B cell (primary cell): ENCODE results near the gene MDGA2. TPM values are rescaled to one million over a fixed set of nuclear protein-coding genes. Genes with fewer than 3 reads are reported as not detected.
A peak's percentile ranks its signal among the peaks of the same experiment; 100 is the strongest.

Experiments used
- ATAC-seq: fragments of 200-7000 bp; cut with Tn5 transposase; one replicate; pipeline ENCODE4 v1.10.0; 2021; ENCODE audit warnings: low read depth, mild to moderate bottlenecking, moderate number of reproducible peaks, moderate library complexity
- CTCF ChIA-PET: fragments of 350-600 bp; sonication (Branson Sonifier 250); formaldehyde crosslinking; loops from one replicate; lab custom pipeline; 2021; ENCODE audit warnings: antibody characterized with exemption, inconsistent platforms; lab: Charles Lee
- POLR2A ChIA-PET: fragments of 350-600 bp; sonication (Branson Sonifier 250); formaldehyde crosslinking; loops from one replicate; lab custom pipeline; 2021; ENCODE audit warnings: antibody characterized with exemption; lab: Charles Lee
- DNase-seq: peaks from one replicate; pipeline ENCODE4 v3.0.0; 2013
- H2AFZ ChIP-seq: 2 replicates; pipeline ENCODE4 v1.6.1; 2012; ENCODE audit warnings: mild to moderate bottlenecking, low read depth, low read length; ENCODE audit not compliant: insufficient read depth, poor library complexity, severe bottlenecking
- H3K27ac ChIP-seq, 2 donors: 1 replicate in 1 of 2; 2 replicates in 1 of 2; pipeline ENCODE4 v1.5.1; 2012 to 2013; ENCODE audit warnings: low read length in 2 of 2, mild to moderate bottlenecking in 2 of 2, moderate library complexity in 1 of 2
- H3K27me3 ChIP-seq, 4 experiments: fragments of 200-600 bp in 1 of 4; sonication (generic) in 1 of 4; replicated peaks in 1 of 4; 1 replicate in 2 of 4; 2 replicates in 2 of 4; pipeline versions ENCODE4 v1.6.1 to v1.7.0; 2013 to 2016; ENCODE audit warnings: low read length in 3 of 4, mild to moderate bottlenecking in 2 of 4, mixed read lengths in 1 of 4, moderate library complexity in 1 of 4; ENCODE audit not compliant: insufficient read depth in 4 of 4, control insufficient read depth in 3 of 4; ENCODE audit errors: control extremely low read depth in 1 of 4
- H3K36me3 ChIP-seq, 2 experiments: replicated peaks in 1 of 2; 1 replicate in 1 of 2; 2 replicates in 1 of 2; pipeline versions ENCODE4 v1.6.1 to v1.7.1; 2013; ENCODE audit warnings: low read length in 1 of 2; ENCODE audit not compliant: insufficient read depth in 2 of 2, control insufficient read depth in 1 of 2; ENCODE audit errors: control extremely low read depth in 1 of 2, extremely low read depth in 1 of 2
- H3K4me1 ChIP-seq, 2 donors: fragments of 200-600 bp in 1 of 2; sonication (generic) in 1 of 2; 1 replicate in 1 of 2; 2 replicates in 1 of 2; pipeline versions ENCODE4 v1.5.1 to v1.6.1; 2013 to 2017; ENCODE audit warnings: low read length in 2 of 2; ENCODE audit not compliant: control insufficient read depth in 2 of 2, insufficient read depth in 2 of 2
- H3K4me2 ChIP-seq: replicated peaks from 2 replicates; pipeline ENCODE3; 2012; ENCODE audit warnings: mild to moderate bottlenecking, low read depth, low read length; ENCODE audit not compliant: poor library complexity, severe bottlenecking
- H3K4me3 ChIP-seq, 5 experiments: fragments of 200-600 bp in 1 of 5; sonication (generic) in 1 of 5; 1 replicate in 3 of 5; 2 replicates in 2 of 5; pipeline versions ENCODE4 v1.5.1 to v1.7.0; 2011 to 2016; ENCODE audit warnings: low read length in 4 of 5, mild to moderate bottlenecking in 4 of 5, low read depth in 2 of 5, control low read depth in 1 of 5, moderate library complexity in 1 of 5; ENCODE audit not compliant: insufficient read depth in 1 of 5; ENCODE audit errors: control extremely low read depth in 1 of 5, extremely low read depth in 1 of 5
- H3K79me2 ChIP-seq: fragments of 200-600 bp; sonication (generic); one replicate; pipeline ENCODE4 v1.6.0; 2016; ENCODE audit warnings: low read length; ENCODE audit not compliant: control insufficient read depth, insufficient read depth
- H3K9ac ChIP-seq: fragments of 200-600 bp; sonication (generic); 2 replicates; pipeline ENCODE4 v1.6.1; 2017; ENCODE audit warnings: mild to moderate bottlenecking, low read length, moderate library complexity
- H3K9me3 ChIP-seq, 3 donors: one replicate each; pipeline versions ENCODE4 v1.6.1 to v1.7.1; 2013; ENCODE audit warnings: low read length in 2 of 3; ENCODE audit not compliant: control insufficient read depth in 2 of 3, insufficient read depth in 1 of 3; ENCODE audit errors: control extremely low read depth in 1 of 3
- H4K20me1 ChIP-seq: 2 replicates; pipeline ENCODE4 v1.6.0; 2012; ENCODE audit warnings: mild to moderate bottlenecking, low read length; ENCODE audit not compliant: insufficient read depth, control insufficient read depth, poor library complexity, severe bottlenecking
- H3K27ac Mint-ChIP-seq: one replicate; pipeline ENCODE4 v1.8.0; 2021; ENCODE audit warnings: mixed read lengths
- H3K27me3 Mint-ChIP-seq: one replicate; pipeline ENCODE4 v1.8.0; 2021; ENCODE audit warnings: mixed read lengths
- H3K4me1 Mint-ChIP-seq: one replicate; pipeline ENCODE4 v1.8.0; 2021; ENCODE audit warnings: mixed read lengths
- H3K4me3 Mint-ChIP-seq: one replicate; pipeline ENCODE4 v1.8.0; 2021; ENCODE audit warnings: mixed read lengths
- H3K9me3 Mint-ChIP-seq: one replicate; pipeline ENCODE4 v1.8.0; 2022; ENCODE audit warnings: mixed read lengths; ENCODE audit not compliant: insufficient read depth
- EZH2 ChIP-seq: IDR thresholded peaks from 2 replicates; pipeline ENCODE4 v1.6.1; 2012; ENCODE audit warnings: borderline replicate concordance, low read depth, mild to moderate bottlenecking, moderate library complexity, low read length; ENCODE audit not compliant: insufficient read depth, poor library complexity, severe bottlenecking
- WGBS: methylation state at CpG from one replicate; pipeline ENCODE4 v1.1.5; 2013; ENCODE audit warnings: missing lambda C conversion rate; ENCODE audit not compliant: insufficient coverage; 5-methylcytosine and 5-hydroxymethylcytosine counted together
- intact Hi-C: fragments of 100-400 bp; cut with micrococcal nuclease; formaldehyde crosslinking; loops from one replicate; pipeline ENCODE4 v1.10.0; 2022
- polyA plus RNA-seq: library from polyadenylated mRNA; depleted of rRNA; stranded (reverse); fragments of >200 nt; gene quantifications from 2 replicates; pipeline ENCODE4 v1.2.3, GENCODE V29; 2012
- total RNA-seq, 2 donors: library from RNA; stranded (reverse); fragments of 120-200 nt in 1 of 2; gene quantifications; 1 replicate in 1 of 2; 2 replicates in 1 of 2; pipeline versions ENCODE4 v1.2.3 to v1.2.4, GENCODE V29; 2013 to 2022
- TF ChIP-seq, protein P1 (sequence below): fragments of 200-600 bp; IDR thresholded peaks from one replicate; pipeline ENCODE4 v1.8.0; 2022; ENCODE audit warnings: antibody characterized with exemption, mild to moderate bottlenecking

Gene MDGA2
- total and polyA plus RNA-seq, 2 donors (not counting 1 experiment from before 2014, with no cell fraction given), result not detected

DNA sequence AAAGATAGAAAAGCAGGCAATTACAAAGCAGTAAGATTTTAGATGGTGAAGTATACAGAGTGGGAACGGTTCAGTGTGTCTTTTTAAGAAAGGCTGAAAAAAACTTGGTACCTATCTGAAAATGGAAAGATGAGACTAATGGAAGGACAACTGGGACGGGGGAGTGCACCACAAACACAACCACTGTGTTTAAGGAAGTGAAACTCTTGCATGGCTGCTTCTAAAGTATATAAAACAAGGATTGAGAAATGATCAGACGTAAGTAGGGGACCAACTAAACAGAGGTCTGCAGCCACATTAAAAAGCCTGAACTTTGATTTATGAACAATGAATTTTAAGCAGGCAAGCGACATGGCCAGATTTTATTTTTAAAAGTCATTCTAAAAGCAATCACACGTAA lies 328.6 kb downstream of the MDGA2 start:
- Mint-ChIP-seq H3K4me1 (no peaks in the 10 kb centered on the region), H3K27ac (no peak overlapping the region), H3K4me3 (no peak overlapping the region), H3K27me3 (no peaks in the 10 kb centered on the region), H3K9me3 (no peaks in the 10 kb centered on the region)
- intact Hi-C loops, result no loop called here
- no peaks in the 10 kb centered on the region for H3K9me3 ChIP-seq
- H3K27me3 ChIP-seq, result no peaks in the 10 kb centered on the region
- no peak overlapping the region for H3K4me2 ChIP-seq
- no peaks in the 10 kb centered on the region for H4K20me1 ChIP-seq
- ATAC-seq (no peak), DNase-seq (peak; percentile 2)
- H3K4me1 ChIP-seq, result peaks cover 0 to 4% of the 10 kb centered on the region in 2 donors
- 0% methylated on average over 2 of the region's 5 CpGs for WGBS
- no peak overlapping the region for H3K4me3 ChIP-seq
- H3K79me2 ChIP-seq, result no peaks in the 10 kb centered on the region
- no peak overlapping the region for H3K9ac ChIP-seq
- no peak overlapping the region for H2AFZ ChIP-seq
- ChIA-PET POLR2A (no interaction called here), CTCF (no interaction called here)
- TF ChIP-seq, protein P1, sequence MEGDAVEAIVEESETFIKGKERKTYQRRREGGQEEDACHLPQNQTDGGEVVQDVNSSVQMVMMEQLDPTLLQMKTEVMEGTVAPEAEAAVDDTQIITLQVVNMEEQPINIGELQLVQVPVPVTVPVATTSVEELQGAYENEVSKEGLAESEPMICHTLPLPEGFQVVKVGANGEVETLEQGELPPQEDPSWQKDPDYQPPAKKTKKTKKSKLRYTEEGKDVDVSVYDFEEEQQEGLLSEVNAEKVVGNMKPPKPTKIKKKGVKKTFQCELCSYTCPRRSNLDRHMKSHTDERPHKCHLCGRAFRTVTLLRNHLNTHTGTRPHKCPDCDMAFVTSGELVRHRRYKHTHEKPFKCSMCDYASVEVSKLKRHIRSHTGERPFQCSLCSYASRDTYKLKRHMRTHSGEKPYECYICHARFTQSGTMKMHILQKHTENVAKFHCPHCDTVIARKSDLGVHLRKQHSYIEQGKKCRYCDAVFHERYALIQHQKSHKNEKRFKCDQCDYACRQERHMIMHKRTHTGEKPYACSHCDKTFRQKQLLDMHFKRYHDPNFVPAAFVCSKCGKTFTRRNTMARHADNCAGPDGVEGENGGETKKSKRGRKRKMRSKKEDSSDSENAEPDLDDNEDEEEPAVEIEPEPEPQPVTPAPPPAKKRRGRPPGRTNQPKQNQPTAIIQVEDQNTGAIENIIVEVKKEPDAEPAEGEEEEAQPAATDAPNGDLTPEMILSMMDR, result no peak
- TF ChIP-seq EZH2, result no peak
- no peaks in the 10 kb centered on the region for H3K36me3 ChIP-seq
- no peak overlapping the region for H3K27ac ChIP-seq

DNA sequence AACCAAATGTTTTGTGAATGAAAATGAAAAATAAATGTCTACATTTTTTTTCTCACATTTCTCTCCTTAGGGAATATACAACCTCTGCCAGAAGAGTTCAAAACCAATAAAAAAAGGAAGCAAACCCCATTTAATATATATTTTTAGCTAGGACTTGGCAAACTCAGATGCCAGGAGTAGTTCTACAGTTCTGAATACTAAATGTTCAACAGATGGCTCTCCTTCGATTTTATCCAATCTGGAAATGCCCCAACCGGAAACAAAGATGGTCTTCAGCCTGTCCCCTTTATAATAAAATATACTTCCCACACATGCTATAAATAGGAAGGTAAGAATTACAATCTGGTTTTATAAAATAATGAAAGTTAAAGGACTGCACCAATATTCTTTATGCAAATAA lies 330.4 kb downstream of the MDGA2 start:
- intact Hi-C loops, result no loop called here
- ATAC-seq, result no peak
- CTCF ChIA-PET, result no interaction called here
- Histone ChIP-seq H2AFZ (no peak overlapping the region), H3K9me3 (no peaks in the 10 kb centered on the region), H3K9ac (no peak overlapping the region), H3K36me3 (no peaks in the 10 kb centered on the region), H3K4me1 (peaks cover 0 to 4% of the 10 kb centered on the region in 2 donors), H3K4me3 (no peak overlapping the region), H3K4me2 (no peak overlapping the region), H3K27ac (no peak overlapping the region), H3K79me2 (no peaks in the 10 kb centered on the region), H4K20me1 (no peaks in the 10 kb centered on the region), H3K27me3 (no peaks in the 10 kb centered on the region)
- H3K27me3 Mint-ChIP-seq, result no peaks in the 10 kb centered on the region
- no peak overlapping the region for H3K4me3 Mint-ChIP-seq
- no peaks in the 10 kb centered on the region for H3K4me1 Mint-ChIP-seq
- no peak overlapping the region for H3K27ac Mint-ChIP-seq
- H3K9me3 Mint-ChIP-seq, result no peaks in the 10 kb centered on the region
- no CpG with 5 or more reads among the region's 2 CpGs for WGBS
- POLR2A ChIA-PET, result no interaction called here
- DNase-seq, result no peak
- TF ChIP-seq, protein P1, result no peak
- TF ChIP-seq EZH2, result no peak
